Muscle layer of duodenum (tissue), 2 donors: Measurements from ENCODE around the gene ZNF678.

ENCODE experiments used
- H3K27ac ChIP-seq: one replicate; pipeline ENCODE4 v1.7.0; 2013; ENCODE audit warnings: mild to moderate bottlenecking, low read length
- H3K27me3 ChIP-seq: one replicate; pipeline ENCODE4 v1.7.0; 2013; ENCODE audit warnings: low read depth, mild to moderate bottlenecking, control low read depth, low read length
- H3K36me3 ChIP-seq, 2 donors: one replicate each; pipeline ENCODE4 v1.7.0; 2013; ENCODE audit warnings: low read length in 2 of 2, control low read depth in 1 of 2, mild to moderate bottlenecking in 1 of 2; ENCODE audit not compliant: insufficient read depth in 2 of 2, control insufficient read depth in 1 of 2
- H3K4me1 ChIP-seq, 2 donors: one replicate each; pipeline ENCODE4 v1.7.0; 2013; ENCODE audit warnings: low read length in 2 of 2, mild to moderate bottlenecking in 2 of 2, control low read depth in 1 of 2, moderate library complexity in 1 of 2; ENCODE audit not compliant: insufficient read depth in 2 of 2, control insufficient read depth in 1 of 2
- H3K4me3 ChIP-seq, 2 donors: one replicate each; pipeline ENCODE4 v1.7.0; 2013; ENCODE audit warnings: low read length in 2 of 2, low read depth in 1 of 2, mild to moderate bottlenecking in 1 of 2
- H3K9me3 ChIP-seq, 2 donors: one replicate each; pipeline ENCODE4 v1.7.0; 2013; ENCODE audit warnings: low read length in 2 of 2, control low read depth in 1 of 2, mild to moderate bottlenecking in 1 of 2; ENCODE audit not compliant: control insufficient read depth in 1 of 2
- donor health status: healthy.

Gene ZNF678

DNA sequence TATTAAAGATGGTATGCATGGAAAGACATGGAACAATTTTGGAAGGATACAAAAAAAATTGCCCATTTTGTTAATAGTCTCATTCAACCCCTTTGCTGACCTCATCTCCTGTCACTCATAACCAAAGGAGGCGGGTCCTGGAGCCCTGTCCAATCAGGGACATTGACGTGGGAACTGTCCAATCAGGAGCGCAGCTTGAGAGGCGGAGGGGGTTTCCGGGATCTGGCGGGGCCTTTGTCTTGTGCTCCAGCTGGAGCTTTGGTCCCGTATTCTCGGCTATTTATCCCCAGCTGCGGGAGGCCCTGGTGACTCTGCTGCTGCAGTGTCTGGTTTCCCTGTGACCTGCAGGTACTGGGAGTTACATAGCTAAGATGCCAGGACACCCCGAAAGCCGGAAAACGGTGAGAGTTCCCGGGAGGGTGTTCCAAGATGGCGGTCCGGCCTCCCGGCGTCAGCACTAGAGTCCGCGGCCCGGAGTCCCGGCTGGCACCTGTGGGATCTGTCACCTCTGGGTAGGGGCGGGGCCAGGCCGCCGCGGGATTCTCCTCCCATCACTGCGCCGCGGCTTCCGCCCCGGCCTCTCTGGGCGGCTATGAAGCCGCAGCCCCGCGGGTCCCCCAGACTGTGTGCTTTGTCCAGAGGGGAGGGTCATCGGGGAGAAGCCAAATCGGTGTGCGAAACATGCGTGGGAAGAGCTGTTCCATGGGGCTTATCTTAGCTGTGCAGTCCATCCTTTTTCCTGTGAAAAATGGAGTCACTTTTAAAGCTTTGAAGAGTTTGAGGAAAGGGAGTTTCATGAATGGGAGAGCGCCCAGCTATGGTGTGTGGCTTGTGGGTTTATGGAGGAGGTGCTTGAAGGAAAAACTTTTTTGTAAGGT is at the start of gene ZNF678:
Gene ZNF678, plus strand, starts transcription at position 233 of the 878 bp plus-strand sequence. CDS start 87,436 bp downstream, outside the sequence.
- H3K27me3 ChIP-seq: no peaks in the 10 kb centered on the region
- no peaks in the 10 kb centered on the region for H3K36me3 ChIP-seq
- H3K27ac ChIP-seq: peak within 1 kb of the TSS; percentile 88
- no peaks in the 10 kb centered on the region for H3K9me3 ChIP-seq
- peak within 1 kb of the TSS; percentile 88 to 95 for H3K4me3 ChIP-seq
- peaks cover 3 to 10% of the 10 kb centered on the region in 2 donors for H3K4me1 ChIP-seq

GRCh38 chr1:227518876-227519275 is 44.5 kb upstream of the ZNF678 start:
- H3K27ac ChIP-seq: no peak overlapping the region
- no peak overlapping the region for H3K4me3 ChIP-seq
- H3K9me3 ChIP-seq: peaks cover 0 to 4% of the 10 kb centered on the region in 2 donors
- H3K36me3 ChIP-seq: no peaks in the 10 kb centered on the region
- no peaks in the 10 kb centered on the region for H3K27me3 ChIP-seq
- H3K4me1 ChIP-seq: no peaks in the 10 kb centered on the region

GRCh38 chr1:227521782-227522181 is 41.6 kb upstream of the ZNF678 start:
- Histone ChIP-seq H3K4me3 (no peak overlapping the region), H3K27me3 (no peaks in the 10 kb centered on the region), H3K36me3 (no peaks in the 10 kb centered on the region), H3K9me3 (peaks cover 0 to 16% of the 10 kb centered on the region in 2 donors), H3K4me1 (no peaks in the 10 kb centered on the region), H3K27ac (no peak overlapping the region)

DNA sequence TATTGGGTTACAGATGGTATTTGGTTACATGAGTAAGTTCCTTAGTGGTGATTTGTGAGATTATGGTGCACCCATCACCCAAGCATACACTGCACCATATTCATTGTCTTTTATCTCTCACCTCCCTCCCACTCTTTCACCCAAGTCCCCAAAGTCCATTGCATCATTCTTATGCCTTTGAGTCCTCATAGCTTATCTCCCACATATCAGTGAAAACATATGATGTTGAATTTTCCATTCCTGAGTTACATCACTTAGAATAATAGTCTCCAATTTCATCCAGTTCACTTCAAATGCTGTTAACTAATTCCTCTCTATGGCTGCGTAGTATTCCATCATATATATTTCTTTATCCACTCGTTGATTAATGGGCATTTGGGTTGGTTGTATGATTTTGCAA is 36.8 kb upstream of the ZNF678 start:
- Histone ChIP-seq H3K27me3 (no peaks in the 10 kb centered on the region), H3K4me1 (no peaks in the 10 kb centered on the region), H3K36me3 (no peaks in the 10 kb centered on the region), H3K27ac (no peak overlapping the region), H3K4me3 (no peak overlapping the region), H3K9me3 (peaks cover 0 to 45% of the 10 kb centered on the region in 2 donors)

DNA sequence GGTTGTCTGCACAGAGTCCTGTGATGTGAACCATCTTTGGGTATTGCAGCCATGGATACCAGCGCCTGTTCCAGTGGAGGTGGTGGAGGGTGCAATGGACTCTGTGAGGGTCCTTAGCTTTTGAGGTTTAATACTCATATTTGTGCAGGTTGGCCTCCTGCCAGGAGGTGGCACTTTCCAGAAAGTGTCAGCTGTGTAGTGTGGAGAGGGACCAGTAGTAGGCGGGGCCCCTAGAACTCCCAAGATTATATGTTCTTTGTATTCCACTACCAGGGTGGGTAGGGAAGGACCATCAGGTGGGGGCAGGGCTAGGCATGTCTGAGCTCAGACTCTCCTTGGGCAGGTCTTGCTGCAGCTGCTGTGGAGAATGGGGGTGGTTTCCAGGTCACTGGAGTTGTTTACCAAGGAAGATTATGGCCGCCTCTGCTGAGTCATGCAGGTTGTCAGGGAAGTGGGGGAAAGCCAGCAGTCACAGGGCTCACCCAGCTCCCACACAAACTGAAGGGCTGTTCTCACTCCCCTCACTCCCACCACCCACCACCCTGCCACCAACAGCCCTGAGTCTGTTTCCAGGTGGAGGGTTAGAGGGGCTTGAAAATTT is 31.2 kb upstream of the ZNF678 start:
- Histone ChIP-seq H3K36me3 (peaks cover 0 to 7% of the 10 kb centered on the region in 2 donors), H3K4me1 (no peaks in the 10 kb centered on the region), H3K27ac (no peak overlapping the region), H3K4me3 (peak overlapping the region in 1 of 2 donors; percentile 45), H3K9me3 (peaks cover 9 to 53% of the 10 kb centered on the region in 2 donors), H3K27me3 (no peaks in the 10 kb centered on the region)

- peaks cover 0 to 6% of the 10 kb centered on the region in 2 donors for H3K4me1 ChIP-seq
- H3K36me3 ChIP-seq: peaks cover 0 to 6% of the 10 kb centered on the region in 2 donors
These were observed 22.9 kb upstream of the ZNF678 start for GRCh38 chr1:227540170-227541098.

DNA sequence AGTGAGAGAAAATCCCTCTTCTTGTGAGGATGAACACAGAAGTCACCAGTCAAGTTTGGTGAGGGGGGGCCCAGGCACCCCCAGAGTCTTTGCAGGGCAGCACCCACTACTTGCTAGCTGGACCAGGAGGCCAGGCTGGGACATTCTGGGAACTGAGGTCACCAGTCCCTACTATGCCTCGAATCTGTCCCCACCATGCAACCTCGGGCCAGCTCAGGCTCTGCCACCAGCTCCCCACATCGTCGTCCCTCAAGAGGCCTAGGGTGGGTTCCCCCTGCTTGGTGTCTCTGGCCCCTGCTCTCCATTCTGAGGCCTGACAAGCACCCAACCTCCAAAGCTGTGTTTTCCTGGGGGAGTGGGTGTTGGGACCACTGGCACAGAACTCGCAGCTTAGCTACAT is 22.2 kb upstream of the ZNF678 start:
- Histone ChIP-seq H3K36me3 (peaks cover 0 to 6% of the 10 kb centered on the region in 2 donors), H3K4me1 (peaks cover 0 to 6% of the 10 kb centered on the region in 2 donors), H3K9me3 (peaks cover 0 to 4% of the 10 kb centered on the region in 2 donors), H3K27me3 (no peaks in the 10 kb centered on the region), H3K27ac (no peak overlapping the region), H3K4me3 (peak overlapping the region in 1 of 2 donors; percentile 81)

More at GRCh38 chr1:227540170-227541098, 22.9 kb upstream of the ZNF678 start:
- Histone ChIP-seq H3K4me3 (no peak overlapping the region), H3K27ac (no peak overlapping the region), H3K9me3 (peaks cover 3 to 10% of the 10 kb centered on the region in 2 donors), H3K27me3 (no peaks in the 10 kb centered on the region)

DNA sequence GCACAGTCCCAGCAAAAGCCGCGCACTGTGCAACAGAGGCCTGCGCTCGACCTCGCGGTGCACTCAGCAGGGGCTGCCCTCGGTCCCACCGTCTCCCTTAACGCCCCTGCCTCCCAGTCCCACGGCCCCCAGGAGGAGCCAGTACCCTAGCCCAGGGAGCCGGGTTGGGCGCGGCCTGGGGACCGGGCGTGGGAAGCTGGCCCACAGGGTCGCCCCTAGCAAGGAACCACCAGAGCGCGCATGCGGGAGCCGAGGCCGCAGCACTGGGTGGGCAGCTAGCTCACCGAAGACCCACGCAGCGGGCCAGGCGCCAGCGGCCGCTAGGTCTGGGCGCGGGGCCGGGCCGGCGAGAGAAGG is 21.6 kb upstream of the ZNF678 start:
- no peak overlapping the region for H3K27ac ChIP-seq

GRCh38 chr1:227542153-227543120 is 20.9 kb upstream of the ZNF678 start:
- peaks cover 0 to 6% of the 10 kb centered on the region in 2 donors for H3K4me1 ChIP-seq
- peaks cover 0 to 4% of the 10 kb centered on the region in 2 donors for H3K9me3 ChIP-seq
- H3K27me3 ChIP-seq: no peaks in the 10 kb centered on the region
- peaks cover 0 to 6% of the 10 kb centered on the region in 2 donors for H3K36me3 ChIP-seq
- H3K27ac ChIP-seq: no peak overlapping the region
- H3K4me3 ChIP-seq: peak overlapping the region; percentile 37 to 81

More for the DNA sequence above, 21.6 kb upstream of the ZNF678 start:
- Histone ChIP-seq H3K4me1 (peaks cover 0 to 6% of the 10 kb centered on the region in 2 donors), H3K4me3 (peak overlapping the region; percentile 37 to 81), H3K36me3 (peaks cover 0 to 6% of the 10 kb centered on the region in 2 donors), H3K27me3 (no peaks in the 10 kb centered on the region), H3K9me3 (peaks cover 0 to 4% of the 10 kb centered on the region in 2 donors)
